GM18511 (cell line): Measurements from ENCODE around the gene SLC5A12.

Experiments used
- ATAC-seq: cut with Tn5 transposase; IDR thresholded peaks from one replicate; pipeline ENCODE4 v1.9.1; 2021; ENCODE audit warnings: mild to moderate bottlenecking, moderate library complexity; ENCODE audit not compliant: unreplicated experiment

SLC5A12 gene

DNA sequence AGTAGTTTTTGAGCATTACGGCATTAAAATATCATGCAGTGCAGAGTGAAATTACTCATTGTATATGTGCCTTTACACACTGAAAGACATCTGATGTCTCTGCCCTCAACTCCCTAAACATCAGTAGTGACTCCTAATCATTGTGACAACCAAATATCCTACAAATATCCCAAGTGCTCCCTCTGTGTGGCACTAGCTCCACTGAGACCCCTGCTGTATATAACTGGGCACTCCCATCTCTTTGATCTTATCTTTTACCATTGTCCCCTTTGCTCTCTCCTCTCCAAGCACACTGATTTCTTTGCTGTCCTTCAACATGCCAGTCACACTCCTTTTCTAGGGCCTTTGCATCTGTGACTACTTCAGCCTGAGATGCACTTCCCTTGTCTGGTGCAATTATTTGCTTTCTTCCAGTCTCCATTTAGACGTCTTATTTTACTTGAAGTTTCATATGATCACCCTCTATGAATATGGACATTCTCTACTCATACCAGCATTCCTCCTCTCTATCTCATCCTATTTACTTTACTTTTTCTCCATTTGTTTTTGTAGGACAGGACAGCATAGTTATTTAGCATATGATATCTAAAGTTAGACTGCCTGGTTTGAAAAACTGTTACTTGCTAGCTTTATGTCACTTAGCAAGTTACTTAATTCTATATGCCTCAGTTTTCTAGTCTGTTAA, 2.4 kb downstream of the SLC5A12 start:
- ATAC-seq: no peak

DNA sequence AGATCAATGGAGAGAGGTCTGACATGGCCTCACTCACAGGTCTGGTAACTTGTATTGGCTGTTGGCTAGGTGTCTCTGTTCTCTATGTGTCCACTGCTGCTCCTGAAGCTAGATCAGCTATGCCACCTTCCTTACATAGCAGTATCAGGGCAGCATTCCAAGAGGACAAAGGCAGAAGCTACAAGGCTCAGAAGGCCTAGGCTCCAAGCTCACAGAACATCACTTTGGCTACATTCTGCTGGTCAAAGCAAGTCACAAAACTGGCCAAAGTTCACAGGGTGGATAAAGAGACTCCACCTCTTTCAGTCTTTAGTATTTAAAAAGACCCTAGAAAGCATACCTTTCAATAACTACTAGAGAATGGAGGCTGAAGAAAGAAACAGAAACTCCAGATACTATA, 4.1 kb downstream of the SLC5A12 start:
- ATAC-seq: no peak

DNA sequence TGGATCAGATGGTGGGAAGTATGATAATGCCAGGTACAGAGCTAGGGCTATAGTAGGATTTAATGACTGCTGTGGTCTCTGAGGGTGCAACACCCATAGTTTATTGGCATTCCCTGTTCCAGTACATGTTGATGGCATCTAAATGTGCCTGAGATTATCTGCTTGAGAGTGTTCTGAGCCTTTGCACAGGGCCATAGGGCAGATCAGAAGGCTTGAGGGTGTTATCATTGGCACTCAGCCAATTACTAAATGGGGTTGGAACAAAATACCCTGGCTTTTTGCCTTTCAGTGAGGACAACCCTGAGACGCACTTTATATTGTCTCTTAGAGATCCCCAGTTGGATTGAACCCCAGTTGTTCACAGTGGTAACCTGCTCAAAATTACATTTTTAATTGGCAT, 6.7 kb downstream of the SLC5A12 start:
- ATAC-seq: no peak

DNA sequence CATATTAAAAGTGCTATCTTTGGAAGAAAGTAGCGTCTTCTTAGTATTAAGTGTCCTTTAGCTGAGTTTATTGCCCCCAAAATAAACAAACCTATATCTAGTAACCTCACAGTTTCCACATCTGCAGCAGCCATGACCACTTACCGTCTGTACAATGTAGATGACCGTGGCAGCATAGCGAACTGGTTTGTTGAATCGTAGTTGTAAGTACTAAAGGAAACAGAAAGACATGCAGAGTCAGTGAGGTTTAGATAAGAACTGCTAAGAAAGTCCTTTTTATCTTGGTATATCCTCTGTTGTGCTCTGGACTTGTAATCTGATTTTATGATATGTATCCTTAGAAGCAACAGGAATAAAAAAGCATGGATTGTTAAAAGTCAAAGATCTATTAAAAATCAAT, 9.4 kb downstream of the SLC5A12 start:
- ATAC-seq: no peak

DNA sequence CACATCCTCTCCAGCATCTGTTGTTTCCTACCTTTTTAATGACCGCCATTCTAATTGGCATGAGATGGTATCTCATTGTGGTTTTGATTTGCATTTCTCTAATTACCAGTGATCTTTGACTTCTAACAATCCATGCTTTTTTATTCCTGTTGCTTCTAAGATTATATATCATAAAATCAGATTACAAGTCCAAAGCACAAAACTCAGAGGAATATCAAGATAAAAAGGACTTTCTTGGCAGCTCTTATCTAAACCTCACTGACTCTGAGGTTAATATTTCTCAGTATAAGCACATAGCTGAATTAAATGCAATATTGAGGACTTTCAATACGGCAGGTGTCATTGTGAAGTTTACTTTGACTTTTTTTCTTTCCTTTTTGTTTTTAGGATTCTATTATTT, 11.4 kb downstream of the SLC5A12 start:
- no peak for ATAC-seq

DNA sequence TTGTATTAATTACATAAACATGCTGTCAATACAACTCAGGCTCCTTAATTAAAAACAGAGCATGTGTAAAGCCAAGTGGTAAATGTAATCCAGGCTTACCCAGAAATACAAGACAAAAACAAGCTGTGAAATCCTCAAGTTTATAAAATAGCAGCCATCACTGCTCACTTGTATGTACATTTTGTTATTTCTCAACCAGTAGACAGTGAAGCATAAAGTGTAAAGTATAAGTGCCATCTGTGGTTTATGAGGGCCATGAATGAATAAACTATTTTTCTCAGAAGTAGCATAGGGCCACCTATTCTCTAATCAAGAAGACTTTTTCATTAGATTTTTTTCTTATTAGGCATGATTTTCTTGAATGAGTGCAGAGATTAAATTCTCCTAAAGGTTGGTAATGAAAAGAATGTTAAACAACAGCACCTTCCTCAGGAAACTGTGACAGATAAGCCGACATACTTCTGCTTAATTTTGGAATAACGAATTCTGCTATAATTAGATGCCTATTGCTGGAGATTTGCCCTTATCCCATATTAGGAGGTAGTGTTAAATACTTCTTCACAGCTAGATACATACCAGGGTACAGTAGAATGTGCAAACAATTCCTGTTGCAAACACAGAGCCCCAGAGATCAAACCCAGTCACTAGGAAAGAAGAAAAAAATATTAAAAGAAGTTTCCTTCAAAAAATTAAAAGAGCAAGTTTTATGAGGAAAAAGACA, 13.0 kb downstream of the SLC5A12 start:
- no peak for ATAC-seq

DNA sequence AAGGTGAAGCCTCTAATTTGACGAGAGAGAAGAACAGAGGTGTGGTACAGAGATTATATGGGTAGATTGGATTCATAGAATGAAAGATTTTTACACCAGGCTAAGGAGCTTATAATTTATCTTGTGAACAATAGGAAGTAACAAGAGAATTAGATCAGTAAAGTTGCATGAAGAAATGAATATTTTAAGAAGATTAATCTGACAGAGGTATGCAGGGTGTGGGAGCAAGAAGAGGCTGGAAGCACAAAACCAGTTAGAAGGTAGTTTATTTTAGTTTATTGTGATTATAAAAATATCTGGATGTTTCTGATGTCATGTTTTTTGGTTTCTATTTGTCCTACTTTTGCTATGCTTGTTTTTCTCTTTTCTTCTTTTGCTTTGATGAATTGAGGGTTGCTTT, 15.7 kb downstream of the SLC5A12 start:
- no peak for ATAC-seq

DNA sequence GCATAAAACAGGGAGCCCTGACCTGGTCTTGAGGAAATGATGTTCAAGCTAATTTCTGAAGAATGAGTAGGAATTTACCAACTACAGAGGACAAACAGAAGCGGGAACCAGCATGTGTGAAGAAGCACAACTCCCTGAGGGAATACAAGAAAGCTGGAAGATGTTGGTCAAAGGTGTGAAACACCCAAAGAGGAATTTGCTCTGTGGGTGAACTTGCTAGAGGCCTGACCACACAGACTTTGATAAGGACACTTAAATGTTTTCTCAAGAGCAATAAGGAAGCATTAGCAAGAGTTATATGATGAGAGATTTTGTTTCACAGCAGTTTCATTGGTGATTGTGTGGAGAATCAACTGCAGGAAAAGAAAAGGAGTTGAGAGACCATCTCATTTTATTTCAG, 17.6 kb downstream of the SLC5A12 start:
- ATAC-seq: no peak

DNA sequence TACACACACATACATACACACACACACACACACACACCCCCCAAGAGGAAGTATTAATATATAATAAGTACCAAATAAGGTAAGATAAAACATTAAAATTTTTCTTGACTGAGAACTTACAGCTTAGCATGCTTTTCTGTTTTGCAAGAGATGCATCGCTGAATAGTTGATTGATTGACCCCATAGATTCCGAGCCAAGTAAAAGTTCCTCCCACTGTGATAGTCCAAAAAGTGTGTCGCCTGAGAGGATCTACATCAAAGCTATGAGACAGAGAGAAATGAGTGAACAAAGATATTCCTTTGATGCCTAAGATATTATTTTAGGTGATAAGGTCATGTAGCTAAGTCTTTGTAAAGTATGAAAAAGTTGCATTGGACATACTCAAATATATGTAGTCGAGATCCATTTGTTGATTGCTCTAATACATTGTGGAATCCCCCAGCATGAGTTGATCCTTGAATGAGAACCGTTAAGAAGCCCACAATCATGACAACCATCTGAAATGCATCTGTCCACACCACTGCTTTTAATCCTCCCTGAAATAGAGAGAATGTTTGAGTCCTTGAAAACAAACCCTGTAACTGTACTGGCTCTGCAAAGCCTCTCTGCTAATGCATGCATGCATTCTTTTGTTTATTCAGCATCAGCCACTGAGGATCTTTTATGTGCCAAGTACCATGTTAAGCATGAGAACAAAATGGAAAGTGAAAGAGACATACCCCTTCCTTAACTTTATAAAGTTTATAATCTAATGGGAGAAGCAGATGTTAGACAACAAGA, 18.3 kb downstream of the SLC5A12 start:
- no peak for ATAC-seq

DNA sequence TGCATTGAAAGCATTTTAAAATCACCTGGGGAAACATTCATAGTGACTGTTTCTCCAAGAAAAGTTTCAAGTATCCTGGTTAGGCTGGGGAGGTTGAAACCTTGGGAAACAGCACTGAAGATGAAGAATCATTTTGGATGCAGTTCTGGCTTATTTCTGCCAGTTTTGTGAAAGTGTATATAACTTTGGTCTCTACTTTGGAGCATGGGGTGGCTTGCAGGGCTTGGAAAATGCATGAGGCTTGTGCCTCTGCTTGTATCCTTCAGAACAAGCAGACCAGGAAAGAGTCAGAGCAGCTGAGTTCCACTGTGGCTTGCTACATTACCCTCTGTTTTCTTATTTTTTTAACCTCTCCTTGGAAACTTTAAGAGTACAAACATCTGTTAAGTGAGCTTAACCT, 19.5 kb downstream of the SLC5A12 start:
- ATAC-seq: no peak

DNA sequence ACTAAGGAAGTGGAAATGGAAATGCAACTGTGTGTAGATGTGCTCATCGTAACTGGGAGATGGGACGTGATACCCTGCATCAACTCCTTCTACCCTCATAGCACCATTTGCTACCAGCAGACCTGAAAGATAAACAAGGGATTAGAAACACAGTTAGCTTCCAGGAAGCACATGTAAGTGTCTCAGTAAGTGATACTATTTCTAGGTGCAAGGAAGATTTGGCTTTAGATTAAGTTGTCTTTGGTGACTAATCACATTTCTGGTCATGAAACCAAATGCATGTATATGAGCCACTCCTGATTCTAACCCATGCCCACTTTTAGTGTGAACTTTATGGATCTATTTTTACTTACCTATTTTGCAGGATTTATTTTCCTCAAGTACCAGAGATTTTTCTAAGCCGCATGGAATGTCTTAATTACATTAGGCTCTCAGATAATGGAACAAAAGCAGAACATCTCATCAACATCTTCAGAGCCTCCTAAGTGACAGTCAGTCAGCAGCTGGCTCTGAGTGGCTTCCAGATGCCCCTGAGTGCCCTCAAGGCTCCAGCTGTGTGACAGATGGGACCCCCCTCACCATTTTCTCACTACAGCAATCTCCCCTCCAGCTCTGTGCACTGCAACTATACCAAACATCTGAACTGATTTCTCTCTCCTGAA, 21.2 kb downstream of the SLC5A12 start:
- ATAC-seq: no peak

DNA sequence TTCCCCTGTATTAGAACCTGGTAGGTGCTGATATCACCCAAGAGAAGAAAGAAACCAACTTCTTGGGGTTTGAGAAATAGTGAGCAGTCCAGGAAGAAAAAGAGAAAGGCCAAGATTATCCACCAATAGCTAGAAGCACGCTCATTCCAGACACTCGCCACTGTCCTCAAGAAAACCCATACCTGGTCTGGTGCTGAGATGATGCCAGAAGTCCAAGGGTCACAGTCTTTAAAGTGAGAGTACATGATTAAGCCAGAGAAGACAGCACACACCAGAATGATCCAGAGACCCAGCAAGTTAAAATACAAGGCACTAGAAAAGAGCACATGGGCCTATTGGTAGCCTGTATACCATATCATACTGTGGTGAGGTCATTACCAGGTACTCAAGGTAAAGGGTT, 23.6 kb downstream of the SLC5A12 start:
- ATAC-seq: no peak

DNA sequence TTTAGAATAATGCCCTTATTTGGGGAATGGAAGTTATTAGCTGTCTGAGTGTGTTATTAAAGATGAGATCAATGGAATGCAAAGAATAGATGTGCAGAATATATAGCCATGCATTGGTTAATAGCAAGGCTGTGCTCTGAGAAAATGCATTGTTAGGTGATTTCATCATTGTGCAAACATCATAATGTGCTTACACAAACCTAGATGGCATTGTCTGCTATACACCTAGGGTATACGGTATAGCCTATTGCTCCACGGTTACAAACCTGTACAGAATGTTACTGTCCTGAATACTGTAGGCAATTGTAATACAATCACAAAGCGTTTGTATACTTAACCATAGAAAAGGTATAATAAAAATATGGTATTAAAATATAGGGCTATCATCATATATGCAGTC, 25.5 kb downstream of the SLC5A12 start:
- ATAC-seq: no peak

DNA sequence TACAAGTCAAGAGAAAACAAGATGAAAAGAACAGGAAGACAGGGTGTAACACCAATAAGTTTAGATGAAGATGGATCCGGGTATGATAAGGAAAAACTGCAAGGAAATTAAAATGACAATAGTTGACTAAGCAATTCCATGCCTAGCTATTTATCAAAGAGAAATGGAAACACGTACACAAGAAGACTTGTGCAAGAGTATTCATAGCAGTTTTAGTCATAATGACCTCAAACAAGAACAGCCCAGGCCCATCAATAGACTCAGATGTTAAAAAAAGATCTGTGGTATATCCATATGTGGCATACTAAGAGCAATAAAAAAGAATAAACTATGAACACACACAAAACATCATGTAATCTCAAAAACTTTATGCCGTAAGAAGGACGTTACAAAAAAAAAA, 33.2 kb downstream of the SLC5A12 start:
- no peak for ATAC-seq

DNA sequence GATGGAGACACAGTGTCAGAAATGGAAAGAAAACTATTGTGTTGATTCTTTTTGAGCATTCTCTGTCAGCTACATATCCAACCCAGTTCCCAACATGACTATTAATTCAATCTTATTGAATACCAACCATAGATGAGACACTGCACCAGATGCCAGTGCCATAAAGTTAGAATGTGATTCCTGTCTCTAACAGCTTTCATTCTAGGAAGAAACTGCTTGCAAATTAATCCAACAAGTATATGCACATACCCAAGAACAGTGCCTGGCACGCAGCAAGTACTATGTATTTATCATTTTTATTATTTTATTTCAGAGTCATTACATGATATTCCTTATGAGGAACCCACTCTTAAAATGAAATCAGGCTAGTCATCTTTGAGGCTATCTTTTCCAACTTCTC, 34.5 kb downstream of the SLC5A12 start:
- no peak for ATAC-seq

DNA sequence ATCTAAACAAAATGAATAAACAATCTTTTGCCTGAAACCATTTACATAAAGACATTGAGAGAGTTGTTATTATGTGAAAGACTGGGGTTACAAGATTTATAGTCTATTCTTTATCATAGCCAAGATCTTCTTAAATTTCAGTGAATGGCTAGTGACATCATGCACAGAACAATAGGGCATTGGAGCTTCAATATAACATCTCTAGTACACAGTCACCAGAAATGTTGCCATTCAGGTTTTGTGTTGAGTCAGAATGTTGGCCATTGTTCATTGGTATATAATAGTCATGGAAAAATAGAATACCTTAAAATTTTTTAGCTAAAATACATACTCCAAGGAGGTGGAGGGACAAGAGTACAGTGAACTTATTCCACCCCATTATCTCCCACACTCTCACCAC, 44.3 kb downstream of the SLC5A12 start:
- ATAC-seq: no peak

DNA sequence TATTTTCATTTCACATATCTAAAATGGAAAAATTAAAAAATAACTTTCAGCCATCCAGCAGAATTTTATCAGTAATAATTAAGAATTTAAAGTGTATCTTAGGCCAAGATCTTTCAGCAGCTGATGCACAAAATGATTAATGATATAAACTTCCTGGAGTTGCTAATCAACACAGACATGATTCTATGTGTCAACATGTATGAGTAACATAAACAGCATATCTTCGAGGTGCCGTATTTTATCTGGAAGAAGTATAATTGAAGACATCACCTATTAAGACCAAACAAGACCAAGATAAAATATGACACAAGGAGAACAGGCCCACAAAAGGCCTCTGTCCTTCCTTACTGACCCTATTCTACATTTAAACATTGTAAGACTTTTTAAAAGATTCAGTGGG, 45.2 kb downstream of the SLC5A12 start:
- ATAC-seq: no peak

DNA sequence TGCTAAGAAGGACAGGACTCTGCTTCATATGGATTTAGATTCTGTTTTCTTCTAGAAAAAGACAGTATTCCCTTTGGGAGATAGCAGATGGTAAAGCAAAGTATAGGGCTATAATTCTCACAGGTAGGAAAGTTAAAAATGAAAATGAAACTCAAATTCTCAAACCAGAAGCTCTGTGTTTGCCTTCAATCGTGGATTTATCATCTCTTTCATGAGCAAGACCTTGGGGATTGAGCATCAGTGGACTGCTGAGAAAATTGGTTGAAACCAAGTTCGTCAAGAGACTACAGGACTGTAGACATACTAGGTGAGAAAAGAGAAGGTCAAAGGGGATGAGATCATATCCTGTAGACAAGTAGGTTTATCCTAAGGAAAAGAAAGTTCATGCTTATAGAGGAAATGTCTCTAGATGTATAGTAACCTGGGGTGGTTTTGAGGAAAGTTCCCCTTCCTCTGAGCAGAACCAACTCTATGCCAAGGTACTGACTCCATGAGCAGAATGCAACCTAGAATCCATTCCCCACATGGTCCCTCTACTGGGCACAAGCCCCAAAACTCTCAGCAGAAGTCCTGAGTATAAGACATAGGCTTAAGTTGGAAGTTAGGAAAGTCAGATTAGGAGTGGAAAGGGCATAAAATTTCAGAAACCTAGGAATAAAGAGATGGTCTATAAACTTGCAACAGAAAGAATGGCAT, 46.5 kb downstream of the SLC5A12 start:
- ATAC-seq: no peak

DNA sequence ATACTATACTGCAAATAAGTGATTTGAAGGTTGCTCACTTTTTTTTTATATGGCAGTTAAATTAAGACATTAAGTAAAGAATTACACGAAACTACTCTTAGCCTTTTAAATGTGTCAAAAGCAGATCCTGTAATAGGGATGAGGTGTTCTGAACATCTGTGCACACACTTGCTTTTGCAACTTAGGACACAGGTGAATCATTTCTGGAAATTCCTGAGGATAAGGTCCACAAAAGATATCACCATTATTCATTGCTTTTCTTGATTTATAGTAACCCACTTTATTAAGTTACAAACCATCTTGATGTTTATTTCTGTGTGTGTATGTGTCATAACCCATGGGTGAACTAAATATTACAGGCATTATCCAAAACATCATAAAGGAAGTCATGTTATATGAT, 55.9 kb downstream of the SLC5A12 start:
- no peak for ATAC-seq

DNA sequence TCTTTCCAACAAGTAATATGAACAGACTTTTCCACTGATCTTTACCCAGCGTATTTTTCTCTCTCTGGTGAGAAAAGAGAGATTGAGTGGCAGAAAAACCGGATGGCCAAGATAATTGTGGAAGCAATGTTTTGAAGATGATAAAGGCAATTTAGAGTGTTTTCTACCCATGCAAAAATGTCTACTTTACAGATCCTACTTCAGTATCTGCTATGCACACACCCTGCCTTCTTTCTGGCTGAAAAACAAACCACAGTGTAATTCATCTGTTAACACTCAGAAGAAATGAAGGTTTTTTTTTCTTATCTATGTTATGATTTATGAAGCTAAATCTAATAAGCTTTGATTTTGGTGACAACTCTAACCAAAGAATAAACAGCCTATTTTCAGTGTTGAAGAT, 56.8 kb downstream of the SLC5A12 start:
- no peak for ATAC-seq

DNA sequence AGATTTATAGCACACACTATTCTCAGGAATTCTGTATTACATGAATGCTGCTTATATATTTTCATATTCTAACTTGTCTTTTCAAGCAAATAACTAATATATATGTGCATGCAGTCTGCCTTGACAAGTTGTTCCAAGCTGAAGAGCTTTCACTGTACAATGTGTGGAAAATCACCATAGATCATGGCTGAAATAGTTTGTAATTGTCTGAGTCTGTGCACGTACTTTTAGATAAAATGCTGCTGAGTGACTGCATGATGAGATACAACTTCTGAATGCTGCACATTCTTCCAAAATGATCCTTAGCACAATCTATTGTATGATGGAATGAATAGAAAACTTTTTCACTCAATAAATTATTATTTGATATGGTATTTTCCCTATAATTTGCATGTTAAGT, 58.9 kb downstream of the SLC5A12 start:
- ATAC-seq: no peak
